H1 (cell line): ENCODE data around the gene DCDC2C. TPM values are rescaled to one million over a fixed set of nuclear protein-coding genes. Genes with fewer than 3 reads are reported as not detected.

ENCODE experiments used
- CTCF ChIA-PET: fragments of 300-600 bp; sonication (Branson Sonifier 250); formaldehyde crosslinking; loops from one replicate; lab custom pipeline; 2021; ENCODE audit not compliant: partially characterized antibody; lab: Charles Lee
- POLR2A ChIA-PET: fragments of 300-600 bp; sonication (Branson Sonifier 250); formaldehyde crosslinking; loops from one replicate; lab custom pipeline; 2021; ENCODE audit warnings: inconsistent platforms; ENCODE audit not compliant: partially characterized antibody; lab: Charles Lee
- DNase-seq, 2 experiments: peaks; one replicate each; pipeline versions ENCODE4 v3.0.0 to v3.0.0-alpha.2; 2010 to 2022; ENCODE audit warnings: low spot score in 2 of 2, low read depth in 1 of 2, mixed read lengths in 1 of 2
- FAIRE-seq: peaks from 2 replicates; lab custom pipeline; 2011; peaks lifted over from hg19 to GRCh38; lab: Jason Lieb, UNC
- H2AFZ ChIP-seq: 2 replicates; pipeline ENCODE4 v1.8.1; 2012; ENCODE audit warnings: low read length, inconsistent platforms
- H2AK5ac ChIP-seq: 2 replicates; pipeline ENCODE4 v1.6.1; 2013; ENCODE audit warnings: low read depth, low read length
- H2BK120ac ChIP-seq: replicated peaks from 2 replicates; pipeline ENCODE3; 2013; ENCODE audit warnings: low read depth, low read length, inconsistent platforms
- H2BK12ac ChIP-seq: 2 replicates; pipeline ENCODE4 v1.6.1; 2013; ENCODE audit warnings: low read depth, low read length
- H2BK15ac ChIP-seq: 2 replicates; pipeline ENCODE4 v1.6.1; 2013; ENCODE audit warnings: low read length
- H2BK20ac ChIP-seq: 2 replicates; pipeline ENCODE4 v1.6.1; 2013; ENCODE audit warnings: low read length
- H2BK5ac ChIP-seq: 2 replicates; pipeline ENCODE4 v1.6.1; 2013; ENCODE audit warnings: low read depth, low read length
- H3K14ac ChIP-seq: 2 replicates; pipeline ENCODE4 v1.6.1; 2013; ENCODE audit warnings: inconsistent platforms; ENCODE audit not compliant: insufficient read length
- H3K18ac ChIP-seq: 2 replicates; pipeline ENCODE4 v1.6.1; 2013; ENCODE audit warnings: low read length; ENCODE audit errors: extremely low read depth
- H3K23ac ChIP-seq: 2 replicates; pipeline ENCODE4 v1.6.1; 2013; ENCODE audit warnings: inconsistent platforms; ENCODE audit not compliant: insufficient read length
- H3K23me2 ChIP-seq: 2 replicates; pipeline ENCODE4 v1.6.1; 2013; ENCODE audit warnings: low read depth, low read length
- H3K27ac ChIP-seq: 2 replicates; pipeline ENCODE4 v1.6.1; 2011; ENCODE audit warnings: low read depth, low read length, inconsistent platforms
- H3K27me3 ChIP-seq, 4 experiments: replicated peaks in 1 of 4; 1 replicate in 1 of 4; 2 replicates in 3 of 4; pipeline versions ENCODE4 v1.6.1 to v1.8.1; 2011 to 2013; ENCODE audit warnings: low read length in 3 of 4, mild to moderate bottlenecking in 3 of 4, inconsistent platforms in 2 of 4, mixed read lengths in 2 of 4, moderate library complexity in 1 of 4; ENCODE audit not compliant: control insufficient read depth in 3 of 4, insufficient read depth in 3 of 4; ENCODE audit errors: extremely low read depth in 1 of 4
- H3K36me3 ChIP-seq, 4 experiments: 2 replicates each; pipeline versions ENCODE4 v1.6.1 to v1.8.1; 2011 to 2013; ENCODE audit warnings: mild to moderate bottlenecking in 4 of 4, low read length in 3 of 4, moderate library complexity in 2 of 4, control low read depth in 1 of 4, inconsistent platforms in 1 of 4; ENCODE audit not compliant: insufficient read depth in 4 of 4, control insufficient read depth in 2 of 4
- H3K4ac ChIP-seq: replicated peaks from 2 replicates; pipeline ENCODE3; 2013; ENCODE audit warnings: low read length, low read depth, mixed read lengths, inconsistent platforms; ENCODE audit not compliant: insufficient read length
- H3K4me1 ChIP-seq, 4 experiments: replicated peaks in 1 of 4; 1 replicate in 1 of 4; 2 replicates in 3 of 4; pipeline versions ENCODE4 v1.6.1 to v1.8.1; 2011 to 2013; ENCODE audit warnings: low read length in 3 of 4, inconsistent platforms in 2 of 4, mixed read lengths in 1 of 4; ENCODE audit not compliant: insufficient read depth in 4 of 4, control insufficient read depth in 3 of 4
- H3K4me2 ChIP-seq, 2 experiments: 2 replicates each; pipeline versions ENCODE4 v1.6.1 to v1.8.1; 2011 to 2013; ENCODE audit warnings: low read depth in 2 of 2, low read length in 2 of 2, control low read depth in 1 of 2, inconsistent platforms in 1 of 2, mild to moderate bottlenecking in 1 of 2; ENCODE audit not compliant: insufficient read depth in 1 of 2
- H3K4me3 ChIP-seq, 4 experiments: fragments of 200-600, 300-600 bp in 1 of 4; sonication (generic), shearing (Covaris generic), sonication (Bioruptor Twin) in 1 of 4; 2 replicates each; pipeline versions ENCODE4 v1.5.1 to v1.8.1; 2011 to 2016; ENCODE audit warnings: low read length in 4 of 4, low read depth in 3 of 4, control low read depth in 2 of 4, inconsistent platforms in 2 of 4, mild to moderate bottlenecking in 2 of 4, mixed read lengths in 1 of 4, moderate library complexity in 1 of 4; ENCODE audit not compliant: insufficient read depth in 2 of 4; ENCODE audit errors: extremely low read depth in 1 of 4
- H3K56ac ChIP-seq: replicated peaks from 2 replicates; pipeline ENCODE3; 2013; ENCODE audit warnings: low read depth, mild to moderate bottlenecking, mixed read lengths, low read length, inconsistent platforms; ENCODE audit not compliant: insufficient read length
- H3K79me1 ChIP-seq: 2 replicates; pipeline ENCODE4 v1.6.1; 2013; ENCODE audit warnings: low read depth, low read length, control low read depth
- H3K79me2 ChIP-seq, 2 experiments: 2 replicates each; pipeline versions ENCODE4 v1.6.1 to v1.8.1; 2012 to 2013; ENCODE audit warnings: low read length in 2 of 2, mild to moderate bottlenecking in 2 of 2, inconsistent platforms in 1 of 2; ENCODE audit not compliant: insufficient read depth in 2 of 2, control insufficient read depth in 1 of 2
- H3K9ac ChIP-seq, 4 experiments: replicated peaks in 1 of 4; 1 replicate in 1 of 4; 2 replicates in 3 of 4; pipeline versions ENCODE4 v1.6.1 to v1.8.1; 2011 to 2013; ENCODE audit warnings: low read depth in 3 of 4, low read length in 3 of 4, control low read depth in 2 of 4, mild to moderate bottlenecking in 2 of 4, moderate library complexity in 2 of 4, inconsistent platforms in 1 of 4; ENCODE audit errors: extremely low read depth in 1 of 4
- H3K9me3 ChIP-seq, 2 experiments: 2 replicates each; pipeline versions ENCODE4 v1.6.1 to v1.8.1; 2012 to 2013; ENCODE audit warnings: mild to moderate bottlenecking in 2 of 2, moderate library complexity in 2 of 2, control low read depth in 1 of 2, inconsistent platforms in 1 of 2, low read depth in 1 of 2, low read length in 1 of 2, mixed read lengths in 1 of 2; ENCODE audit not compliant: insufficient read depth in 2 of 2
- H4K20me1 ChIP-seq, 2 experiments: replicated peaks in 1 of 2; 2 replicates each; pipeline versions ENCODE3 to v1.8.1; 2011 to 2013; ENCODE audit warnings: inconsistent platforms in 2 of 2, low read length in 2 of 2, mild to moderate bottlenecking in 1 of 2; ENCODE audit not compliant: insufficient read depth in 2 of 2, control insufficient read depth in 1 of 2
- H4K5ac ChIP-seq: 2 replicates; pipeline ENCODE4 v1.6.1; 2013; ENCODE audit warnings: low read length, low read depth, mixed read lengths, inconsistent platforms; ENCODE audit not compliant: insufficient read length
- H4K8ac ChIP-seq: 2 replicates; pipeline ENCODE4 v1.8.0; 2013; ENCODE audit warnings: mild to moderate bottlenecking, moderate library complexity, low read length, inconsistent platforms; ENCODE audit not compliant: insufficient read depth; ENCODE audit errors: extremely low read depth
- H4K91ac ChIP-seq: replicated peaks from 2 replicates; pipeline ENCODE3; 2013; ENCODE audit warnings: low read length, mixed read lengths, inconsistent platforms; ENCODE audit not compliant: insufficient read length
- WGBS, 2 experiments: shearing (Covaris generic) in 1 of 2; methylation state at CpG; one replicate each; pipeline versions ENCODE4 v1.1.6 to v1.1.7; 2013 to 2015; ENCODE audit warnings: low lambda C conversion rate in 2 of 2, mixed read lengths in 2 of 2, inconsistent platforms in 1 of 2, low coverage in 1 of 2, missing lambda C conversion rate in 1 of 2; ENCODE audit not compliant: insufficient replicate concordance in 2 of 2, insufficient coverage in 1 of 2, insufficient read length in 1 of 2; ENCODE audit errors: extremely low coverage in 1 of 2, missing lambda C conversion rate in 1 of 2; 5-methylcytosine and 5-hydroxymethylcytosine counted together
- polyA plus RNA-seq, 7 experiments: library from polyadenylated mRNA; depleted of rRNA in 3 of 7; stranded (reverse) in 5 of 7; unstranded in 2 of 7; fragments of >200 nt in 5 of 7; fragments of 200-250 nt in 2 of 7; gene quantifications; 1 replicate in 5 of 7; 2 replicates in 1 of 7; 4 replicates in 1 of 7; pipeline versions ENCODE4 v1.2.1 to v1.2.3, GENCODE V29; 2011 to 2013; ENCODE audit warnings: missing spikeins in 2 of 7, mixed read lengths in 2 of 7
- total RNA-seq: library from RNA; stranded (reverse); fragmentation: NEBNext Ultra II Directional; extraction: Animal tissue kit (Norgen Biotek cat#: 25700); gene quantifications from 2 replicates; pipeline ENCODE4 v1.2.1, GENCODE V29; 2021

The DCDC2C gene
- total and polyA plus RNA-seq, 2 of the 8 experiments (the other 6 are each of a cell fraction or from before 2014, with no cell fraction given) = 0.50 TPM; not detected in 1

DNA sequence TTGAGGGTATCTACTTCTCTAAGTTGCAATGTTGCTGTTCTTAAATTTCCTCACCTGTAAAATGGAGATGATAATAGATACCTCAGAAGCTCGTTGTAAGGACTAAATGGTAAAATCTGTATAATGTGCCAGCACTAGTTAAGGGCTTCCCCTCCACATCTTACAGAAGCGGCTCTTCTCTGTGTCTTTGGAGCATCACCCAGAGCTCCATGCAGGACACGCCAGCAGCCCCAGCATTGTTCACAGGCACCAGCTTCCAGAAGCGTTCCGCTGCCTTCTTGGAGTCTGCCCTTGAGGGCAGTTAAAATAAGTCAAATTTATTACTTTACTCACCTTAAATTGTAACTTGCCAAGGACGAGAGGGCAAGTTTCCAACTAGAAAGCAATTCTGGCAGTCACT lies 5.8 kb downstream of the DCDC2C start:
- POLR2A ChIA-PET = no interaction called here
- no peak for DNase-seq
- H3K27me3 ChIP-seq = no peaks in the 10 kb centered on the region

More for the DNA sequence above, 5.8 kb downstream of the DCDC2C start:
- Histone ChIP-seq H3K56ac (no peak overlapping the region), H4K91ac (no peak overlapping the region), H3K9me3 (no peaks in the 10 kb centered on the region; a peak in 1 of 4 replicates), H4K5ac (no peak overlapping the region), H3K9ac (no peak overlapping the region), H2BK120ac (no peak overlapping the region), H2BK12ac (no peak overlapping the region), H3K36me3 (no peaks in the 10 kb centered on the region), H3K18ac (no peak overlapping the region), H2BK15ac (no peak overlapping the region), H2BK20ac (no peak overlapping the region), H3K4me1 (peaks cover 0 to 3% (median 1%) of the 10 kb centered on the region in 4 experiments; a peak in 2 of 7 replicates), H3K79me1 (no peaks in the 10 kb centered on the region), H3K4me2 (no peak overlapping the region), H4K8ac (no peak overlapping the region), H2AFZ (no peak overlapping the region), H2AK5ac (no peak overlapping the region), H3K14ac (no peak overlapping the region), H3K27ac (no peak overlapping the region), H3K4me3 (no peak overlapping the region), H3K4ac (no peak overlapping the region), H2BK5ac (no peak overlapping the region), H3K23me2 (no peaks in the 10 kb centered on the region), H3K79me2 (no peaks in the 10 kb centered on the region), H3K23ac (no peak overlapping the region), H4K20me1 (no peaks in the 10 kb centered on the region)
- CTCF ChIA-PET = interaction anchor here (0.6 to 4.2 kb wide), 2 partner anchors 19 to 228 kb away, joined by 3 to 12 read pairs; no protein-coding TSS in a partner anchor
- no peak for FAIRE-seq
- WGBS, 2 experiments = 82% methylated on average over 6 of the region's 6 CpGs; no CpG with 5 or more reads in 1 of the 2 experiments
